Measurements from ENCODE around the gene TBL2.
A peak's percentile ranks its signal among the peaks of the same experiment; 100 is the strongest.
"Not testable (repeated sequence)": the region's sequence is repeated elsewhere in the genome, so short reads cannot be mapped to it uniquely, and the experiment has no call there.

The TBL2 gene

DNA sequence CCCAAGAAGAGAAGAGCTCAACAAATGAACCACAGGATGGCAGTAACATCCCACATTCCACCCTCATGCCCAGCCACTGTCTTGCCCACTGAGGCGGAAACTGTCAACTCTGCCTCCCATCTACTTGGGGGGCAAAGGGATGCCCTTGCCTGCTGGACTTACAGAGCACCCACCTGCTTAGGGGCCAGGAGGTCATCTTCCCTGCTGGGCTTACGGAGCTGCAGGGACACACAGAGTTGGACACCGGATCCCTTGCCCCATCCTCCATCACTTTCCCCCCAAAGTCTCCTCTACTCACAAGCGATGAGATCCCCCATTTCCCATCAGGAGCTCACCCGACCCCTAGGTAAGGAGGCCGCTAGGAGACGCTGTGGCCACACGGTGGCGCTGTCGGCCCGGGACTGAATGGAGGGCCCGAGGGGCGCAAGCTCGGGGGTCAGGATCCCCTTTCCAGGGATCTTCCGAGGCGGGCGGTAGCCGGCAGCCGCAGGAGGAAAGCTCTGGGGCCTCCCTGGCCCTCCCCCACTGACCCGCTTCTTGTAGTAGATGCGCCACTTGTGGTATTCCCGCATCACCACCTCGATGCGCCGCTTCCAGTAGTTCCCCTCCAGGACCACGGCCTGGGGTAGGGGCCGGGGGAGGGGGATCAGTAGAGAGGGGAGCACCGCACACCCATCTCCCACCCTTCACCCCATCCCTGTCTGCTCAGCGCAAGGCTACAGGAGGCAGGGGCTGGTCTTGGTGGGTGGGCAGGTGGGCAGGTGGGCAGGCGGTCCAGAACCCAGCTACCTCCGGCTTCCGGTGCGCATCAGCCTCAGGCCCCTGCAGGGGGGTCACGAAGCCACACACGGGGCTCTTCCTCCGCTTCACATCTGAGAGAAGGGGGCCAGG lies 28.7 kb upstream of the TBL2 start:
- DNase-seq = peak; percentile 60

DNA sequence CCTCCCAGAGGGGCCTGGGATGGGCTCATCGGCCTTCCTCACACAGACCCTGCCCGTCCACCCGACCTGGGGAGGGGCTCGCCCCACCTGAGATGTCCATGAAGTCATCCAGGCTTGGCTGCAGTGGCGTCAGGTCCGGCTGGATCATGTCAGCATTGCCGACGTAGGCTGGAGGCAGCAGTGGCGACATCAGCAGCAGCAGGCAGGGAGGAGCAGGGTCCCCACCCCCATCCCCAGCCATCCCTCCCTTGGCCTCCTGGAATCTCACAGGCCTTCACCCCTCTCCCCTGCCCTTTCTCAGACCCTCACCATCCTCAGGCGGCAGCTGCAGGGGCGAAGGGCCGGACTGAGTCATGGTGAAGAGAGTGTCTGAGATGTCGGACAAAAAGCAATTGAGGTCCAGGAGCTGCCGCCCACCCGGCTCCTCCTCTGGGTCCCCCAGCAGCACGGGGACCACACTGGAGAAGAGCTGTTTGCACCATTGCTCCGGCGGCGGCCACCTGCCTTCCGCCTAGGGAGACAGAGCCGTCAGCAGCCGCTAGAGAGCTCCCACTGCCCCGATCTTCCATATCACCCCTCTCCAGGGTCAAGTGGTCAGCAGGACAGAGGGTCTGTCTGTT lies 27.3 kb upstream of the TBL2 start:
- DNase-seq = no peak

DNA sequence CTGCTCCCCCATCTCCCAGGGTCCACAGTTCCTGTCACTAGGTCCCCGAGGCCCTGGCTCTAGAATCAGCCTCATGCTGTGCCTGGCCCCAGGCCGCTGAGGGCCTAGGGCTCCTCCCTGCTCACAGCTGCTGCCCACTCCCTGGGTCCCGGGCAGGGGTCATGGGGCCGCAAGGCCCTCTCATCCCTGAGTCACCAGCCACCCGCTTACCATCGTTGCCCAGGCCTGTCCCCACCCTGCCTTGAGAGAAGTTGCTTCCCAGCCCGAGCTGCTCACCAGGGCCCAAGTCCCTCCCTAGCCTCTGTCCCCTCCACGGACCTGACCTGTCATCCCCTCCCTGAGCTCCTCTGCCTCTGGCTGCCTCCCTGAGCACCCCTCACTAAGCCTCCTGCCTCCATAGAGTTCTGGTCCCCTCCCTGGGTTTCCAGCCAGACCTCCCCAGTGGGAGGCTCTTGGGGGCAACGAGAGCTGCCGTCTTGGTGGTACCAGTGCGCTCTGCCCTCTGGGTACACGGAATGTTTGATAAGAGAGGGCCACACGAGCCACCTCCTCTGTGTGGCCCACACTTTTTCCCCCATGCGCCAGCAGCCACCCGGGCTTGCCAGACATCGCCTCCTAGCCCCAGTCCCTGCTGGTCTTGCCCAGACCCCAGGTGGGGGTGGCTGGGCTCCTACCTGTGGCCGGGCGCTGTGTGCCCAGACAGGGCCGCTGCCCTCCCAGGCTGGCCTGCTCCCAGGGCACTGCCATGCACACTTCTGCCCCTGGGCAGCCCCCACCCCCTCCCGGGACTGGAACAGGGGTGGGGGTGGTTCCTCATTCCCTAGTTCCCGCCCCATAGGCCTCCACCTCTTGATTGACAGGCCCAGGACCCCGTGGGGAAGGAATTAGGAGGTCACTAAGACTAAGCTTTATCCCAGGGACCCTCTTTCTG lies 24.6 kb upstream of the TBL2 start:
- DNase-seq = no peak

GRCh38 chr7:73599916-73600315 lies 21.5 kb upstream of the TBL2 start:
- DNase-seq = no peak

GRCh38 chr7:73599151-73599882 lies 20.9 kb upstream of the TBL2 start:
- no peak for DNase-seq

- no peak for DNase-seq
These were observed 19.8 kb upstream of the TBL2 start for GRCh38 chr7:73597978-73598782.

- DNase-seq = no peak
These were observed 18.0 kb upstream of the TBL2 start for GRCh38 chr7:73596191-73597065.

GRCh38 chr7:73595358-73595757 lies 17.0 kb upstream of the TBL2 start:
- DNase-seq = no peak

- no peak for DNase-seq
These were observed 15.0 kb upstream of the TBL2 start for GRCh38 chr7:73593207-73594045.

- DNase-seq = no peak
These were observed 8.5 kb upstream of the TBL2 start for GRCh38 chr7:73586911-73587310.

GRCh38 chr7:73585196-73585595 lies 6.8 kb upstream of the TBL2 start:
- no peak for DNase-seq

DNA sequence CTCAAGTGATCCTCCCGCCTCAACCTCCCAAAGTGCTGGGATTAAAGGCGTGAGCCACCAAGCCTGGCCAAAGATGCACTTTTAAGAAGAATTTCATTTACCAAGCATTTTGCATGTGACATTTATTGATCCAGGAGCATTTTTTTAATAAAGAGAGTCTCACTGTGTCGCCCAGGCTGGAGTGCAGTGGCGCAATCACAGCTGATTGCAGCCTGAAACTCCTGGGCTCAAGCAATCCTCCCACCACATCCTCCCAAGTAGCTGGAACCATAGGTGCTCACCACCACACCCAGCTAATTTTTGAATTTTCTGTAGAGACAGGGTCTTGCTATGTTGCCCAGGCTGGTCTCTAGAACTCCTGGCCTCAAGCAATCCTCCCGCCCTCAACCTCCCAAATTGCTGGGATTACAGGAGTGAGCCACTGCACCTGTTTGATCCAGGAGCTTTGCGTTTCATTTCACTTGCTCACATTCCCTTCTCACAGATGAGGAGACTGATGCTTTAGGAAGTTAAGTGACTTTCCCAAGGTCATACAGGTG lies 4.4 kb upstream of the TBL2 start:
- no peak for DNase-seq

- not testable (repeated sequence) for DNase-seq
These were observed 2.6 kb upstream of the TBL2 start for GRCh38 chr7:73581006-73581405.

DNA sequence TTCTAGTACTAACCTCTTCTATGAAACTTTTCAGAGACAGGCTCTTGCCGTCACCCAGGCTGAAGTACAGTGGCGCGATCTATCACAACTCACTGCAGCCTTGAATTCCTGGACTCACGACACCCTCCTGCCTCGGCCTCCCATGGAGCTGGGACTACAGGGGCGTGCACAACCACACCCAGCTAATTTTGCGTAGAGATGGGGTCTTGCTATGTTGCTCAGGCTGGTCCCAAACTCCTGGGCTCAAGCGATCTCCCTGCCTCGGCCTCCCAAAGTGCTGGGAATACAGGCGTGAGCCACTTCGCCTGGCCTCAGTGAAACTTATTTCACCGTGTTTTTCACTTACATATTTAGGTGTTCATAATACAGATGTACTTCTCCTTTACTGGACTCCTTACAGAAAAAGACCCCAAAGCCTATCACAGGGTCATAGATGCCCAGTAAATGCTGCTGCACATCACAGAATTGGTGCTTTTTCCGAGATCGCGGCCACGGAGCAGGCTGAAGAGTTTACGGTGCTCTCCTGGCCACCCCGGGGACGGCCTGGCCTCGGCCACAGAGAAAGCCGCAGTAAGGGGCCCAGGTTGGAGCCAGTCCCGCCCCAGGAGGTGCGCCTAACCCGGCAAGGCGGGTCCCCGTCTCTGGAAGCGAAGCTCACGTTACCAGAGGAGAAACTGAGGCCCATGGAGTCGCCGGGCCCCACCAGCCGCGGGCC lies 595 bp downstream of the TBL2 start:
- DNase-seq = no peak

- DNase-seq = no peak
These were observed 4.6 kb downstream of the TBL2 start for GRCh38 chr7:73573791-73574190.

- no peak for DNase-seq
These were observed 5.1 kb downstream of the TBL2 start for GRCh38 chr7:73573276-73573675.

- DNase-seq = no peak
These were observed 5.6 kb downstream of the TBL2 start for GRCh38 chr7:73572767-73573186.

GRCh38 chr7:73570977-73571376 lies 7.4 kb downstream of the TBL2 start:
- DNase-seq = no peak

DNA sequence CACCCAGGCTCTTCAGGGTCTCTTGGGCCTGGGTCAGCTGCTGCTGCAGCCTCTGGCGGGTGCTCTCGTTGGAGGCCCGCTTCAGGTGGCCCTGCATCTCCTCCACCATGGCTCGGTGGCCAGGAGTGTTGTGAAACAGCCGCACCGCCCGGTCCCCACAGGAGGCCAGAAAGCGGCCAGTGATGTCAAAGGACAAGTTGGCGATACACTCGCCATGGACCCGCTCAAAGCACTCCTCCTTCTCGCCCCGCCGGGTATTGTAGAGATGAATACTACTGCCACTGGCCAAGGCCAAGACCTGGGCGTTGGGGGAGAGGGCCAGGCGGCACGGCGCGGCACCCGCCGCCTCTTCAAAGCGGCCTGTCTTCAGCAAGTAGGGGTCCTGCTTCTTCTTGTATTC lies 7.9 kb downstream of the TBL2 start:
- no peak for DNase-seq

Measured in CD4-positive, alpha-beta T cell treated with Interleukin-17A for 1 hour (primary cell).